Measurements from ENCODE around the gene CERS6. TPM values are rescaled to one million over a fixed set of nuclear protein-coding genes. Genes with fewer than 3 reads are reported as not detected.

CERS6 gene
- total RNA-seq, 1 donor from 2014 or later: 21.8 TPM

GRCh38 chr2:168819829-168820489 is 363.9 kb downstream of the CERS6 start:
- Histone ChIP-seq H3K4me1 (no peaks in the 10 kb centered on the region), H3K27me3 (ENCODE audit: low read depth) (no peaks in the 10 kb centered on the region), H3K27ac (no peak overlapping the region), H3K4me3 (no peak overlapping the region), H3K9me3 (no peaks in the 10 kb centered on the region), H3K36me3 (no peaks in the 10 kb centered on the region)
- no peak for ATAC-seq
- TF ChIP-seq CTCF (IDR thresholded peaks at IDR 0.05): no peak
- intact Hi-C loops (cut with DNase I): no loop called here
- DNase-seq: no peak

GRCh38 chr2:168821577-168821976 is 365.5 kb downstream of the CERS6 start:
- Histone ChIP-seq H3K4me1 (no peaks in the 10 kb centered on the region), H3K36me3 (no peaks in the 10 kb centered on the region), H3K4me3 (no peak overlapping the region), H3K27me3 (ENCODE audit: low read depth) (no peaks in the 10 kb centered on the region), H3K9me3 (no peaks in the 10 kb centered on the region), H3K27ac (no peak overlapping the region)
- no peak for ATAC-seq
- intact Hi-C loops (cut with DNase I): no loop called here
- TF ChIP-seq CTCF (IDR thresholded peaks at IDR 0.05): no peak
- DNase-seq: no peak

- H3K27ac ChIP-seq: no peak overlapping the region
- H3K36me3 ChIP-seq: no peaks in the 10 kb centered on the region
- no peaks in the 10 kb centered on the region for H3K9me3 ChIP-seq
- no peaks in the 10 kb centered on the region for H3K4me1 ChIP-seq
- no peaks in the 10 kb centered on the region for H3K27me3 ChIP-seq (ENCODE audit: low read depth)
- TF ChIP-seq CTCF (IDR thresholded peaks at IDR 0.05): no peak
- ATAC-seq (no peak), DNase-seq (no peak)
- H3K4me3 ChIP-seq: no peak overlapping the region
- intact Hi-C loops (cut with DNase I): no loop called here
Observed at GRCh38 chr2:168821992-168822391, 365.9 kb downstream of the CERS6 start.

Small RNA genes within 50 kb of the gene (microRNA-seq; reads per million reads assigned to microRNA genes)
- not detected for gene MIR4774 (ENCODE audit: borderline number of aligned reads)

Other genes starting within 250 kb of the CERS6 start
- 12.6 TPM for gene STK39, start 208.7 kb upstream of the CERS6 start, total RNA-seq